Measurements from ENCODE around the gene ING3.

DNA sequence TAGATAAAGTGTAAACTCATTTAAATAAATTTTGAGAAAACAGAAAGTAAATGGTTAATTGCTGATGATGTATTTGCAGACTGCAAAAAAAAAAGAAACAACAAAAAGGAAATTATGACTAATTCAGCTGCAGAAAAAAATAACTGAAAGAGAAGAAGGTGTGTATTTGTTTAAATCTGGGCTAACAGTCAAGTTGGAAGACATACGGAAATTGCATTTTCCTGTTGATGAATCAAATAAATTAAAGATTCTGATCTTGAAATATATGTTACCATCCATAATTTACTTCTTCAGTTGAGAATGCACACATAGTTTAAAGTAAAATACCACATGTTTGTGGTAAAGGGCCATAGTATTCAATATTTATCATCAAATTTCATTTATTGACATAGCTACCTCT is 19.3 kb upstream of the ING3 start:
- TF ChIP-seq, protein P1, sequence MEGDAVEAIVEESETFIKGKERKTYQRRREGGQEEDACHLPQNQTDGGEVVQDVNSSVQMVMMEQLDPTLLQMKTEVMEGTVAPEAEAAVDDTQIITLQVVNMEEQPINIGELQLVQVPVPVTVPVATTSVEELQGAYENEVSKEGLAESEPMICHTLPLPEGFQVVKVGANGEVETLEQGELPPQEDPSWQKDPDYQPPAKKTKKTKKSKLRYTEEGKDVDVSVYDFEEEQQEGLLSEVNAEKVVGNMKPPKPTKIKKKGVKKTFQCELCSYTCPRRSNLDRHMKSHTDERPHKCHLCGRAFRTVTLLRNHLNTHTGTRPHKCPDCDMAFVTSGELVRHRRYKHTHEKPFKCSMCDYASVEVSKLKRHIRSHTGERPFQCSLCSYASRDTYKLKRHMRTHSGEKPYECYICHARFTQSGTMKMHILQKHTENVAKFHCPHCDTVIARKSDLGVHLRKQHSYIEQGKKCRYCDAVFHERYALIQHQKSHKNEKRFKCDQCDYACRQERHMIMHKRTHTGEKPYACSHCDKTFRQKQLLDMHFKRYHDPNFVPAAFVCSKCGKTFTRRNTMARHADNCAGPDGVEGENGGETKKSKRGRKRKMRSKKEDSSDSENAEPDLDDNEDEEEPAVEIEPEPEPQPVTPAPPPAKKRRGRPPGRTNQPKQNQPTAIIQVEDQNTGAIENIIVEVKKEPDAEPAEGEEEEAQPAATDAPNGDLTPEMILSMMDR (IDR thresholded peaks at IDR 0.05), result no peak
- TF ChIP-seq, protein P2, sequence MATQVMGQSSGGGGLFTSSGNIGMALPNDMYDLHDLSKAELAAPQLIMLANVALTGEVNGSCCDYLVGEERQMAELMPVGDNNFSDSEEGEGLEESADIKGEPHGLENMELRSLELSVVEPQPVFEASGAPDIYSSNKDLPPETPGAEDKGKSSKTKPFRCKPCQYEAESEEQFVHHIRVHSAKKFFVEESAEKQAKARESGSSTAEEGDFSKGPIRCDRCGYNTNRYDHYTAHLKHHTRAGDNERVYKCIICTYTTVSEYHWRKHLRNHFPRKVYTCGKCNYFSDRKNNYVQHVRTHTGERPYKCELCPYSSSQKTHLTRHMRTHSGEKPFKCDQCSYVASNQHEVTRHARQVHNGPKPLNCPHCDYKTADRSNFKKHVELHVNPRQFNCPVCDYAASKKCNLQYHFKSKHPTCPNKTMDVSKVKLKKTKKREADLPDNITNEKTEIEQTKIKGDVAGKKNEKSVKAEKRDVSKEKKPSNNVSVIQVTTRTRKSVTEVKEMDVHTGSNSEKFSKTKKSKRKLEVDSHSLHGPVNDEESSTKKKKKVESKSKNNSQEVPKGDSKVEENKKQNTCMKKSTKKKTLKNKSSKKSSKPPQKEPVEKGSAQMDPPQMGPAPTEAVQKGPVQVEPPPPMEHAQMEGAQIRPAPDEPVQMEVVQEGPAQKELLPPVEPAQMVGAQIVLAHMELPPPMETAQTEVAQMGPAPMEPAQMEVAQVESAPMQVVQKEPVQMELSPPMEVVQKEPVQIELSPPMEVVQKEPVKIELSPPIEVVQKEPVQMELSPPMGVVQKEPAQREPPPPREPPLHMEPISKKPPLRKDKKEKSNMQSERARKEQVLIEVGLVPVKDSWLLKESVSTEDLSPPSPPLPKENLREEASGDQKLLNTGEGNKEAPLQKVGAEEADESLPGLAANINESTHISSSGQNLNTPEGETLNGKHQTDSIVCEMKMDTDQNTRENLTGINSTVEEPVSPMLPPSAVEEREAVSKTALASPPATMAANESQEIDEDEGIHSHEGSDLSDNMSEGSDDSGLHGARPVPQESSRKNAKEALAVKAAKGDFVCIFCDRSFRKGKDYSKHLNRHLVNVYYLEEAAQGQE (IDR thresholded peaks at IDR 0.05; ENCODE audit: insufficient read depth in 1 of 2, low read depth in 2 of 2, low read length in 1 of 2), result no peak
- TF ChIP-seq POLR2AphosphoS5 (IDR thresholded peaks at IDR 0.05; ENCODE audit: low read depth, low read length) (no peak), TCF7L2 (IDR thresholded peaks at IDR 0.05; ENCODE audit: low read depth, low read length) (no peak), SIN3A (IDR thresholded peaks at IDR 0.05; ENCODE audit: borderline replicate concordance, insufficient read depth, low read depth, low read length) (no peak)

Data from Panc1 (cell line).